HepG2 (cell line): ENCODE results near the gene ZNF22. TPM values are rescaled to one million over a fixed set of nuclear protein-coding genes. Genes with fewer than 3 reads are reported as not detected.

Experiments used
- CCAR2 ChIP-seq: fragments of 200-400 bp; formaldehyde crosslinking; optimal IDR thresholded peaks from 2 replicates; pipeline ENCODE3; 2018; ENCODE audit warnings: low read depth, mild to moderate bottlenecking, low read length, moderate library complexity
- CHD2 ChIP-seq: IDR thresholded peaks from 2 replicates; pipeline ENCODE4 v1.6.1; 2011; ENCODE audit warnings: low read depth, low read length, improper control_type of control experiment
- CREB1 ChIP-seq, 2 experiments: fragments of 450-650 bp in 1 of 2; IDR thresholded peaks; 2 replicates each; pipeline ENCODE4 v1.6.1; 2016 to 2017; ENCODE audit warnings: control low read depth in 1 of 2, mild to moderate bottlenecking in 1 of 2, missing compliant biosample characterization in 1 of 2, missing genetic modification characterization in 1 of 2
- NR1H2 ChIP-seq: sonication (generic); formaldehyde crosslinking; IDR thresholded peaks from 2 replicates; pipeline ENCODE4 v1.8.1; 2022; ENCODE audit warnings: low read depth, missing genetic modification reagents, borderline replicate concordance
- NR2F2 ChIP-seq: IDR thresholded peaks from 2 replicates; pipeline ENCODE4 v1.6.1; 2012; ENCODE audit warnings: low read depth, inconsistent platforms, borderline replicate concordance
- PHF20 ChIP-seq: sonication (generic); formaldehyde crosslinking; IDR thresholded peaks from 2 replicates; pipeline ENCODE4 v1.5.0; 2020; ENCODE audit warnings: mild to moderate bottlenecking, missing genetic modification reagents
- RAD21 ChIP-seq: fragments of 450-650 bp; formaldehyde crosslinking; IDR thresholded peaks from 2 replicates; pipeline ENCODE4 v1.5.0; 2020; ENCODE audit warnings: mild to moderate bottlenecking
- SNAPC2 ChIP-seq: sonication (generic); formaldehyde crosslinking; IDR thresholded peaks from 2 replicates; pipeline ENCODE4 v1.8.1; 2022; ENCODE audit warnings: mild to moderate bottlenecking, missing genetic modification reagents
- THAP11 ChIP-seq: IDR thresholded peaks from 2 replicates; pipeline ENCODE4 v1.6.1; 2016; ENCODE audit warnings: missing biosample characterization, missing genetic modification reagents
- ZNF180 ChIP-seq: sonication (generic); formaldehyde crosslinking; IDR thresholded peaks from 2 replicates; pipeline ENCODE4 v1.4.0; 2020; ENCODE audit warnings: low read depth, missing genetic modification reagents, borderline replicate concordance
- ZNF33A ChIP-seq: sonication (generic); formaldehyde crosslinking; IDR thresholded peaks from 2 replicates; pipeline ENCODE4 v1.5.1; 2020; ENCODE audit warnings: missing genetic modification reagents, mild to moderate bottlenecking, moderate library complexity, borderline replicate concordance
- ZNF629 ChIP-seq: sonication (generic); formaldehyde crosslinking; conservative IDR thresholded peaks from 2 replicates; pipeline ENCODE4 v1.5.0; 2020; ENCODE audit warnings: missing genetic modification reagents
- polyA plus RNA-seq, 8 experiments: library from polyadenylated mRNA; depleted of rRNA in 3 of 8; stranded (reverse) in 7 of 8; unstranded in 1 of 8; fragments of >200 nt; fragmentation: Illumina TruSeq in 4 of 8; extraction: Trizol in 4 of 8; gene quantifications; 2 replicates each; pipeline versions ENCODE4 v1.2.1 to v1.2.3, GENCODE V29; 2011 to 2016; ENCODE audit warnings: low read depth in 4 of 8, missing spikeins in 1 of 8, mixed read lengths in 1 of 8; ENCODE audit not compliant: insufficient read depth in 1 of 8
- total RNA-seq, 5 experiments: library from RNA; depleted of rRNA; stranded (reverse); fragments of >200 nt; fragmentation: Illumina TruSeq; extraction: Trizol; gene quantifications; 2 replicates each; pipeline ENCODE4 v1.2.3, GENCODE V29; 2016; ENCODE audit warnings: low read depth in 1 of 5
- TF ChIP-seq, protein P1 (sequence below): sonication (generic); formaldehyde crosslinking; IDR thresholded peaks from 2 replicates; pipeline ENCODE4 v1.4.0; 2020; ENCODE audit warnings: missing genetic modification reagents
- TF ChIP-seq, protein P2 (sequence below): IDR thresholded peaks from 2 replicates; pipeline ENCODE4 v1.4.0; 2020; ENCODE audit warnings: mild to moderate bottlenecking, missing genetic modification reagents
- TF ChIP-seq, protein P3 (sequence below): sonication (generic); formaldehyde crosslinking; conservative IDR thresholded peaks from 2 replicates; pipeline ENCODE4 v1.8.1; 2023; ENCODE audit warnings: missing genetic modification reagents
- TF ChIP-seq, protein P4 (sequence below): sonication (generic); formaldehyde crosslinking; IDR thresholded peaks from 2 replicates; pipeline ENCODE4 v1.4.0; 2020; ENCODE audit warnings: mild to moderate bottlenecking, missing genetic modification reagents

ZNF22 gene
- total and polyA plus RNA-seq, 2 of the 13 experiments (the other 11 are each of a cell fraction or from before 2014, with no cell fraction given) = 0.40 to 1.3 TPM

DNA sequence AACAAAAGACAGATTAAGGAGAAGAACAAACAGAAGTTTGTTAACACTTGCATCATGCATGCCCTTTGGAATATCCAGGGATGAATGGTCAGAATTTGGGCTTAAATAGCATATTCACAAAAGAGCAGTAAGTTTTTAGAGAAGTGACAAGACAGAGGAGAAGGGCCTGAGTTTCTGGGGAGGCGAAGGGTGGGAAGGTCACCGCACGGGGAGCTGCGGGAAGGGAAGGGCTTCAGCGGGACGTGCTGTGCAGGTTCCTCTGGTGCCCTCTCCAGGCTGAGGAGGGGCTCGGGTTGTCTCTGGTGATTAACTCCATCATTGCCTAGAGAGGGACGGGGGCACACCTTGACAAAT is 10.4 kb upstream of the ZNF22 start (continued):
- TF ChIP-seq, protein P1, sequence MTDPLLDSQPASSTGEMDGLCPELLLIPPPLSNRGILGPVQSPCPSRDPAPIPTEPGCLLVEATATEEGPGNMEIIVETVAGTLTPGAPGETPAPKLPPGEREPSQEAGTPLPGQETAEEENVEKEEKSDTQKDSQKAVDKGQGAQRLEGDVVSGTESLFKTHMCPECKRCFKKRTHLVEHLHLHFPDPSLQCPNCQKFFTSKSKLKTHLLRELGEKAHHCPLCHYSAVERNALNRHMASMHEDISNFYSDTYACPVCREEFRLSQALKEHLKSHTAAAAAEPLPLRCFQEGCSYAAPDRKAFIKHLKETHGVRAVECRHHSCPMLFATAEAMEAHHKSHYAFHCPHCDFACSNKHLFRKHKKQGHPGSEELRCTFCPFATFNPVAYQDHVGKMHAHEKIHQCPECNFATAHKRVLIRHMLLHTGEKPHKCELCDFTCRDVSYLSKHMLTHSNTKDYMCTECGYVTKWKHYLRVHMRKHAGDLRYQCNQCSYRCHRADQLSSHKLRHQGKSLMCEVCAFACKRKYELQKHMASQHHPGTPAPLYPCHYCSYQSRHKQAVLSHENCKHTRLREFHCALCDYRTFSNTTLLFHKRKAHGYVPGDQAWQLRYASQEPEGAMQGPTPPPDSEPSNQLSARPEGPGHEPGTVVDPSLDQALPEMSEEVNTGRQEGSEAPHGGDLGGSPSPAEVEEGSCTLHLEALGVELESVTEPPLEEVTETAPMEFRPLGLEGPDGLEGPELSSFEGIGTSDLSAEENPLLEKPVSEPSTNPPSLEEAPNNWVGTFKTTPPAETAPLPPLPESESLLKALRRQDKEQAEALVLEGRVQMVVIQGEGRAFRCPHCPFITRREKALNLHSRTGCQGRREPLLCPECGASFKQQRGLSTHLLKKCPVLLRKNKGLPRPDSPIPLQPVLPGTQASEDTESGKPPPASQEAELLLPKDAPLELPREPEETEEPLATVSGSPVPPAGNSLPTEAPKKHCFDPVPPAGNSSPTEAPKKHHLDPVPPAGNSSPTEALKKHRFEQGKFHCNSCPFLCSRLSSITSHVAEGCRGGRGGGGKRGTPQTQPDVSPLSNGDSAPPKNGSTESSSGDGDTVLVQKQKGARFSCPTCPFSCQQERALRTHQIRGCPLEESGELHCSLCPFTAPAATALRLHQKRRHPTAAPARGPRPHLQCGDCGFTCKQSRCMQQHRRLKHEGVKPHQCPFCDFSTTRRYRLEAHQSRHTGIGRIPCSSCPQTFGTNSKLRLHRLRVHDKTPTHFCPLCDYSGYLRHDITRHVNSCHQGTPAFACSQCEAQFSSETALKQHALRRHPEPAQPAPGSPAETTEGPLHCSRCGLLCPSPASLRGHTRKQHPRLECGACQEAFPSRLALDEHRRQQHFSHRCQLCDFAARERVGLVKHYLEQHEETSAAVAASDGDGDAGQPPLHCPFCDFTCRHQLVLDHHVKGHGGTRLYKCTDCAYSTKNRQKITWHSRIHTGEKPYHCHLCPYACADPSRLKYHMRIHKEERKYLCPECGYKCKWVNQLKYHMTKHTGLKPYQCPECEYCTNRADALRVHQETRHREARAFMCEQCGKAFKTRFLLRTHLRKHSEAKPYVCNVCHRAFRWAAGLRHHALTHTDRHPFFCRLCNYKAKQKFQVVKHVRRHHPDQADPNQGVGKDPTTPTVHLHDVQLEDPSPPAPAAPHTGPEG (CRISPR knock-in tag) = 0 out of 2 replicates have a peak, but pooled peaks have one; percentile 26
- TF ChIP-seq, protein P2, sequence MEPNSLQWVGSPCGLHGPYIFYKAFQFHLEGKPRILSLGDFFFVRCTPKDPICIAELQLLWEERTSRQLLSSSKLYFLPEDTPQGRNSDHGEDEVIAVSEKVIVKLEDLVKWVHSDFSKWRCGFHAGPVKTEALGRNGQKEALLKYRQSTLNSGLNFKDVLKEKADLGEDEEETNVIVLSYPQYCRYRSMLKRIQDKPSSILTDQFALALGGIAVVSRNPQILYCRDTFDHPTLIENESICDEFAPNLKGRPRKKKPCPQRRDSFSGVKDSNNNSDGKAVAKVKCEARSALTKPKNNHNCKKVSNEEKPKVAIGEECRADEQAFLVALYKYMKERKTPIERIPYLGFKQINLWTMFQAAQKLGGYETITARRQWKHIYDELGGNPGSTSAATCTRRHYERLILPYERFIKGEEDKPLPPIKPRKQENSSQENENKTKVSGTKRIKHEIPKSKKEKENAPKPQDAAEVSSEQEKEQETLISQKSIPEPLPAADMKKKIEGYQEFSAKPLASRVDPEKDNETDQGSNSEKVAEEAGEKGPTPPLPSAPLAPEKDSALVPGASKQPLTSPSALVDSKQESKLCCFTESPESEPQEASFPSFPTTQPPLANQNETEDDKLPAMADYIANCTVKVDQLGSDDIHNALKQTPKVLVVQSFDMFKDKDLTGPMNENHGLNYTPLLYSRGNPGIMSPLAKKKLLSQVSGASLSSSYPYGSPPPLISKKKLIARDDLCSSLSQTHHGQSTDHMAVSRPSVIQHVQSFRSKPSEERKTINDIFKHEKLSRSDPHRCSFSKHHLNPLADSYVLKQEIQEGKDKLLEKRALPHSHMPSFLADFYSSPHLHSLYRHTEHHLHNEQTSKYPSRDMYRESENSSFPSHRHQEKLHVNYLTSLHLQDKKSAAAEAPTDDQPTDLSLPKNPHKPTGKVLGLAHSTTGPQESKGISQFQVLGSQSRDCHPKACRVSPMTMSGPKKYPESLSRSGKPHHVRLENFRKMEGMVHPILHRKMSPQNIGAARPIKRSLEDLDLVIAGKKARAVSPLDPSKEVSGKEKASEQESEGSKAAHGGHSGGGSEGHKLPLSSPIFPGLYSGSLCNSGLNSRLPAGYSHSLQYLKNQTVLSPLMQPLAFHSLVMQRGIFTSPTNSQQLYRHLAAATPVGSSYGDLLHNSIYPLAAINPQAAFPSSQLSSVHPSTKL (CRISPR knock-in tag) = peak; percentile 71; the same call in 1 of the 2 replicates
- TF ChIP-seq, protein P3, sequence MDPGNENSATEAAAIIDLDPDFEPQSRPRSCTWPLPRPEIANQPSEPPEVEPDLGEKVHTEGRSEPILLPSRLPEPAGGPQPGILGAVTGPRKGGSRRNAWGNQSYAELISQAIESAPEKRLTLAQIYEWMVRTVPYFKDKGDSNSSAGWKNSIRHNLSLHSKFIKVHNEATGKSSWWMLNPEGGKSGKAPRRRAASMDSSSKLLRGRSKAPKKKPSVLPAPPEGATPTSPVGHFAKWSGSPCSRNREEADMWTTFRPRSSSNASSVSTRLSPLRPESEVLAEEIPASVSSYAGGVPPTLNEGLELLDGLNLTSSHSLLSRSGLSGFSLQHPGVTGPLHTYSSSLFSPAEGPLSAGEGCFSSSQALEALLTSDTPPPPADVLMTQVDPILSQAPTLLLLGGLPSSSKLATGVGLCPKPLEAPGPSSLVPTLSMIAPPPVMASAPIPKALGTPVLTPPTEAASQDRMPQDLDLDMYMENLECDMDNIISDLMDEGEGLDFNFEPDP (CRISPR knock-in tag) = 0 out of 2 replicates have a peak, but pooled peaks have one; percentile 9
- peak; percentile 81 for TF ChIP-seq RAD21 (CRISPR knock-in tag)
- TF ChIP-seq, protein P4, sequence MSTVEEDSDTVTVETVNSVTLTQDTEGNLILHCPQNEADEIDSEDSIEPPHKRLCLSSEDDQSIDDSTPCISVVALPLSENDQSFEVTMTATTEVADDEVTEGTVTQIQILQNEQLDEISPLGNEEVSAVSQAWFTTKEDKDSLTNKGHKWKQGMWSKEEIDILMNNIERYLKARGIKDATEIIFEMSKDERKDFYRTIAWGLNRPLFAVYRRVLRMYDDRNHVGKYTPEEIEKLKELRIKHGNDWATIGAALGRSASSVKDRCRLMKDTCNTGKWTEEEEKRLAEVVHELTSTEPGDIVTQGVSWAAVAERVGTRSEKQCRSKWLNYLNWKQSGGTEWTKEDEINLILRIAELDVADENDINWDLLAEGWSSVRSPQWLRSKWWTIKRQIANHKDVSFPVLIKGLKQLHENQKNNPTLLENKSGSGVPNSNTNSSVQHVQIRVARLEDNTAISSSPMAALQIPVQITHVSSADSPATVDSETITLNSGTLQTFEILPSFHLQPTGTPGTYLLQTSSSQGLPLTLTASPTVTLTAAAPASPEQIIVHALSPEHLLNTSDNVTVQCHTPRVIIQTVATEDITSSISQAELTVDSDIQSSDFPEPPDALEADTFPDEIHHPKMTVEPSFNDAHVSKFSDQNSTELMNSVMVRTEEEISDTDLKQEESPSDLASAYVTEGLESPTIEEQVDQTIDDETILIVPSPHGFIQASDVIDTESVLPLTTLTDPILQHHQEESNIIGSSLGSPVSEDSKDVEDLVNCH (CRISPR knock-in tag) = no peak
- 0 out of 2 replicates have a peak, but pooled peaks have one; percentile 22 for TF ChIP-seq ZNF629 (CRISPR knock-in tag)
- 0 out of 2 replicates have a peak, but pooled peaks have one; percentile 11 for TF ChIP-seq THAP11 (CRISPR knock-in tag)
- TF ChIP-seq NR2F2 = no peak; the same call in 1 of the 2 replicates
- no peak for TF ChIP-seq CCAR2
- no peak for TF ChIP-seq CREB1 (IDR thresholded peaks at IDR 0.05)
- TF ChIP-seq CREB1 (CRISPR knock-in tag; IDR thresholded peaks at IDR 0.05) = 0 out of 2 replicates have a peak, but pooled peaks have one; percentile 6
- TF ChIP-seq ZNF180 (CRISPR knock-in tag) = no peak
- no peak for TF ChIP-seq CHD2
- no peak; the same call in 1 of the 2 replicates for TF ChIP-seq ZNF33A (CRISPR knock-in tag)
- no peak for TF ChIP-seq NR1H2 (CRISPR knock-in tag)
- no peak for TF ChIP-seq PHF20
- no peak for TF ChIP-seq SNAPC2 (CRISPR knock-in tag)
